Natural killer cell (primary cell): ENCODE data around the gene FOXN3. TPM values are rescaled to one million over a fixed set of nuclear protein-coding genes. Genes with fewer than 3 reads are reported as not detected.

ENCODE experiments used
- ATAC-seq, 3 donors: fragments of 150-1000 bp in 2 of 3; fragments of 200-7000 bp in 1 of 3; cut with Tn5 transposase; 1 replicate in 1 of 3; 2 replicates in 2 of 3; pipeline ENCODE4 v1.10.0; 2021; ENCODE audit warnings: mild to moderate bottlenecking in 2 of 3, moderate library complexity in 2 of 3
- DNase-seq, 2 donors: peaks; one replicate each; pipeline versions ENCODE4 v3.0.0 to v3.0.0-alpha.2; 2013 to 2021; ENCODE audit warnings: mixed read lengths in 1 of 2
- H3K27ac ChIP-seq: one replicate; pipeline ENCODE4 v1.5.1; 2013; ENCODE audit warnings: mild to moderate bottlenecking, low read length
- H3K27me3 ChIP-seq: one replicate; pipeline ENCODE4 v1.6.1; 2013; ENCODE audit warnings: low read length; ENCODE audit not compliant: control insufficient read depth, insufficient read depth
- H3K36me3 ChIP-seq: one replicate; pipeline ENCODE4 v1.6.1; 2013; ENCODE audit warnings: low read length; ENCODE audit not compliant: control insufficient read depth, insufficient read depth
- H3K4me1 ChIP-seq: one replicate; pipeline ENCODE4 v1.6.1; 2013; ENCODE audit warnings: low read length; ENCODE audit not compliant: control insufficient read depth, insufficient read depth
- H3K4me3 ChIP-seq: one replicate; pipeline ENCODE4 v1.5.1; 2013; ENCODE audit warnings: low read length
- H3K9me3 ChIP-seq: one replicate; pipeline ENCODE4 v1.6.1; 2013; ENCODE audit warnings: low read length; ENCODE audit not compliant: control insufficient read depth, insufficient read depth
- H3K27ac Mint-ChIP-seq, 2 donors: one replicate each; pipeline ENCODE4 v1.8.0; 2022; ENCODE audit warnings: mild to moderate bottlenecking in 2 of 2, mixed read lengths in 2 of 2, moderate library complexity in 1 of 2
- H3K27me3 Mint-ChIP-seq, 2 donors: one replicate each; pipeline ENCODE4 v1.8.0; 2022; ENCODE audit warnings: low read depth in 2 of 2, mixed read lengths in 2 of 2
- H3K36me3 Mint-ChIP-seq: one replicate; pipeline ENCODE4 v1.8.0; 2022; ENCODE audit warnings: mixed read lengths
- H3K4me1 Mint-ChIP-seq, 2 donors: one replicate each; pipeline ENCODE4 v1.8.0; 2022; ENCODE audit warnings: mixed read lengths in 2 of 2
- H3K4me3 Mint-ChIP-seq: one replicate; pipeline ENCODE4 v1.8.0; 2022; ENCODE audit warnings: mild to moderate bottlenecking, moderate library complexity, mixed read lengths
- H3K9me3 Mint-ChIP-seq, 2 donors: one replicate each; pipeline ENCODE4 v1.8.0; 2022; ENCODE audit warnings: mixed read lengths in 2 of 2
- CTCF ChIP-seq: fragments of 200-600 bp; IDR thresholded peaks from one replicate; pipeline ENCODE4 v1.8.0; 2022; ENCODE audit warnings: antibody characterized with exemption
- WGBS: methylation state at CpG from one replicate; pipeline ENCODE4 v1.1.7; 2013; ENCODE audit warnings: missing lambda C conversion rate; ENCODE audit not compliant: insufficient coverage; 5-methylcytosine and 5-hydroxymethylcytosine counted together
- intact Hi-C: fragments of 100-400 bp; cut with micrococcal nuclease; formaldehyde crosslinking; loops from one replicate; pipeline ENCODE4 v1.14.2; 2022
- total RNA-seq, 4 donors: library from RNA; stranded (reverse); fragments of 120-200 nt in 1 of 4; gene quantifications; one replicate each; pipeline versions ENCODE4 v1.2.3 to v1.2.4, GENCODE V29; 2013 to 2022

Gene FOXN3
- total RNA-seq, 3 donors from 2014 or later (not counting 1 experiment from before 2014, with no cell fraction given): 209 to 216 (median 209) TPM

GRCh38 chr14:89422952-89423345 is 5.9 kb upstream of the FOXN3 start:
- 84% methylated on average over 2 of the region's 5 CpGs for WGBS
- no peaks in the 10 kb centered on the region for H3K36me3 ChIP-seq
- peak overlapping the region; percentile 51 to 62 for H3K27ac Mint-ChIP-seq

GRCh38 chr14:89422181-89422951 is 5.3 kb upstream of the FOXN3 start:
- H3K9me3 ChIP-seq: no peaks in the 10 kb centered on the region
- H3K27me3 Mint-ChIP-seq: no peaks in the 10 kb centered on the region
- H3K27ac ChIP-seq: no peak overlapping the region
- intact Hi-C loops: no loop called here
- H3K4me1 Mint-ChIP-seq: peaks cover 63 to 71% of the 10 kb centered on the region in 2 donors
- no peaks in the 10 kb centered on the region for H3K36me3 ChIP-seq
- no peak for TF ChIP-seq CTCF
- WGBS: 87% methylated on average over 11 of the region's 11 CpGs
- H3K27me3 ChIP-seq: no peaks in the 10 kb centered on the region
- no peaks in the 10 kb centered on the region for H3K9me3 Mint-ChIP-seq
- H3K4me1 ChIP-seq: peaks cover 60% of the 10 kb centered on the region
- peak overlapping the region; percentile 51 to 62 for H3K27ac Mint-ChIP-seq
- DNase-seq: no peak
- H3K4me3 ChIP-seq: no peak overlapping the region
- H3K4me3 Mint-ChIP-seq: no peak overlapping the region
- ATAC-seq: no peak
- no peaks in the 10 kb centered on the region for H3K36me3 Mint-ChIP-seq

More at GRCh38 chr14:89422952-89423345, 5.9 kb upstream of the FOXN3 start:
- Mint-ChIP-seq H3K4me1 (peaks cover 60 to 67% of the 10 kb centered on the region in 2 donors), H3K36me3 (no peaks in the 10 kb centered on the region), H3K9me3 (no peaks in the 10 kb centered on the region), H3K27me3 (no peaks in the 10 kb centered on the region), H3K4me3 (peak overlapping the region; percentile 5)
- H3K9me3 ChIP-seq: no peaks in the 10 kb centered on the region
- intact Hi-C loops: no loop called here
- TF ChIP-seq CTCF: no peak
- DNase-seq (no peak), ATAC-seq (no peak)
- H3K4me1 ChIP-seq: peaks cover 58% of the 10 kb centered on the region
- no peaks in the 10 kb centered on the region for H3K27me3 ChIP-seq
- no peak overlapping the region for H3K4me3 ChIP-seq
- no peak overlapping the region for H3K27ac ChIP-seq

GRCh38 chr14:89420502-89420901 is 3.5 kb upstream of the FOXN3 start:
- H3K9me3 ChIP-seq: no peaks in the 10 kb centered on the region
- no peaks in the 10 kb centered on the region for H3K9me3 Mint-ChIP-seq
- H3K4me1 ChIP-seq: peaks cover 48% of the 10 kb centered on the region
- no peaks in the 10 kb centered on the region for H3K36me3 Mint-ChIP-seq
- peak overlapping the region; percentile 93 for H3K27ac Mint-ChIP-seq
- no peak overlapping the region for H3K4me3 ChIP-seq
- intact Hi-C loops: no loop called here
- no peaks in the 10 kb centered on the region for H3K27me3 Mint-ChIP-seq
- peaks cover 64 to 69% of the 10 kb centered on the region in 2 donors for H3K4me1 Mint-ChIP-seq
- no peaks in the 10 kb centered on the region for H3K27me3 ChIP-seq
- H3K27ac ChIP-seq: no peak overlapping the region
- 96% methylated on average over 3 of the region's 3 CpGs for WGBS
- TF ChIP-seq CTCF: no peak
- H3K4me3 Mint-ChIP-seq: no peak overlapping the region
- DNase-seq (no peak), ATAC-seq (no peak)
- H3K36me3 ChIP-seq: no peaks in the 10 kb centered on the region
